ENCODE measurements around the gene NRG3.

DNA sequence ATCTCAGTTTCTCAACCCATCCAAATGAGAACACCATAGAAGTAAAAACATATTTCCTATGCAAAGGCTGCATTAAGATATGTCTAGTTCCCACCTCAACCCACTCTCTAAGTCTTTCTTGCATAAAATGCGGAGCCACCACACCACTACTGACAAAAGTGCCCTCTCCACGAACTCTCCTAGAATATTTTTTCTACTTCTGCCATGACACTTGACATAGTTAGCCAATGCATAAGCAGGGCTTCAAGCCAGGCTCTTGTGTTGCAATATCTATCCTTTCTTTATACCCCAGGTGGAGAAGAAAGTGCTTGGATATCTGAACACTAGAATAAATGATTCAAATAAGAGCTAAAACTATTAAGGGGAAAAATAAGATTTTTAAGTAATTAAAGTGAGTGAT is 465.2 kb downstream of the NRG3 start:
- TF ChIP-seq, protein P1, sequence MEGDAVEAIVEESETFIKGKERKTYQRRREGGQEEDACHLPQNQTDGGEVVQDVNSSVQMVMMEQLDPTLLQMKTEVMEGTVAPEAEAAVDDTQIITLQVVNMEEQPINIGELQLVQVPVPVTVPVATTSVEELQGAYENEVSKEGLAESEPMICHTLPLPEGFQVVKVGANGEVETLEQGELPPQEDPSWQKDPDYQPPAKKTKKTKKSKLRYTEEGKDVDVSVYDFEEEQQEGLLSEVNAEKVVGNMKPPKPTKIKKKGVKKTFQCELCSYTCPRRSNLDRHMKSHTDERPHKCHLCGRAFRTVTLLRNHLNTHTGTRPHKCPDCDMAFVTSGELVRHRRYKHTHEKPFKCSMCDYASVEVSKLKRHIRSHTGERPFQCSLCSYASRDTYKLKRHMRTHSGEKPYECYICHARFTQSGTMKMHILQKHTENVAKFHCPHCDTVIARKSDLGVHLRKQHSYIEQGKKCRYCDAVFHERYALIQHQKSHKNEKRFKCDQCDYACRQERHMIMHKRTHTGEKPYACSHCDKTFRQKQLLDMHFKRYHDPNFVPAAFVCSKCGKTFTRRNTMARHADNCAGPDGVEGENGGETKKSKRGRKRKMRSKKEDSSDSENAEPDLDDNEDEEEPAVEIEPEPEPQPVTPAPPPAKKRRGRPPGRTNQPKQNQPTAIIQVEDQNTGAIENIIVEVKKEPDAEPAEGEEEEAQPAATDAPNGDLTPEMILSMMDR (IDR thresholded peaks at IDR 0.05), result no peak
- TF ChIP-seq POLR2A (IDR thresholded peaks at IDR 0.05) (no peak), EP300 (IDR thresholded peaks at IDR 0.05) (peak in 1 of 4 donors; percentile 64), POLR2AphosphoS5 (IDR thresholded peaks at IDR 0.05) (no peak)

Measured in upper lobe of left lung (tissue), 4 donors.